Measurements from ENCODE around the gene SYNDIG1.

Gene SYNDIG1

GRCh38 chr20:24473435-24474223, 4.2 kb downstream of the SYNDIG1 start:
- DNase-seq, result no peak

DNA sequence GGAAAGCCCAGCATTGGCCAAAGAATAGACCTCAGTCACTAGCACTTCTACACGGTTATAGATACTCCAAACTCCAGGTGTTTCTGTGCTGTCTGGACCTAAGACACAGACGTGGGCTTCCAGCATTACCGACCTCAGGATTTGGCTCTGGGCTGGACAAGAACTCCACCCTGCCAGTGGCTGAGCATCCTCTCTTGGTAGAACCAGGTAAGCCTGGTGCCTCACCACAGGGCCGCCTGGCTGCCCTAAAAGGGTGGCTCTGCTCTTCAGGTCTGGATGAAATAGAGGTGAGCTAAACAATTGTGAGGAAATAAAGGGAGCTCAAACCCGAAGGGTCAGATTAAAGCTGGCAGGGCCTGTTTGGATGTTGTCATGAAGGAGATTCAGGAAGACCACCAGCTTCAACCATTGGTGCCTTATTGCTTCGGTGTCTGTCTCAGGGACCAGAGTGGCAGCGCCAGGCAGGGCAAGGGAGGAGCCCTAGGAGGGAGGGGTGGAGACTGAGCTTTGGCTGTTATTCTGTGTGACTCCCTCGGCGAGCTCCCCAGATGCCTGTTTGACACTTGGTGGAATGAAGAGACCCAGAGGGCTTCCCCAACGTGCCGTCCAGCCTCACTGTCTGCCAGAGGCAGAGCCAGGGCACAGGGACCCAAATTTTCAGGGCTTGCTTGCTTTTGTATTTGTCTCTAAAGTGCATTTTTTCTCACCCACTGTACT, 8.6 kb downstream of the SYNDIG1 start:
- no peak for DNase-seq

GRCh38 chr20:24478584-24478983, 9.2 kb downstream of the SYNDIG1 start:
- no peak for DNase-seq

DNA sequence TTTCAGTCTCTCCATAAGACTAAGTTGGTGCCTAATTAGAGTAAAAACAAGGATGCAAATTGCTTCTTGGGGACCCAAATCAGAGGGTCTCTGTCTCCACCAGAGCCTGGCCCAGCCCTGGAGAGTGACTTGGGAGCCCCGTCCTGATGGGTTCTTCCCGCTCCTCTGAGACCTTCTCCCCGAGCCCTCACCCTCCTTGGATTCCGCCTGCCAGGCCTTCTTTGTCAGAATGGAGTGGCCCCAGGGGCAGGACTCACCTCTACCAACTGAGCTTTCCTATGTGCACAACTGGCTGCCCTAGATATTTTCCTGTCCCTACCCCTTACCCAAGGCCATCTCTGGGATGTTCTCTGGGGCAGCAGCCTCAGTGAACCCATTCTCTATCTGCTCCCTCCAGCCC, 9.7 kb downstream of the SYNDIG1 start:
- no peak for DNase-seq

DNA sequence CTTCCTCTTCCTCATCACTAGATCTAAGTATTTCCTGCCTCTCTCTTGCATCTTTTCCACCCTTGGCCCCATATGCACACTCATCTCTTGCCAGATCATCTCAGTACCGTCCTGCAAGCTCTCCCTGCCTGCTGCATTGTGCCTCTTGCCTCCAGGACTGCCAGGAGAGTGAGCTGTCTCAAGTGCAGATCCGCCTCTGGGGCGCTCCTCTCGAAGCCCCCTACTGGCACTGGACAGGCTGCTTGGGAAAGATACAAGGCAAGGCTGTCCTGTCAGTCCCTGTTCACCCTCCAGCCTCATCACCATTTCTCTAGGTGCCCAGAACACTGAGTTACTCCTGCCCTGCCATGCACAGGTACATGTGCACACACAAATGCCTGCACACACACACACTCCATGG, 10.2 kb downstream of the SYNDIG1 start:
- no peak for DNase-seq

GRCh38 chr20:24480509-24480908, 11.1 kb downstream of the SYNDIG1 start:
- DNase-seq, result no peak

DNA sequence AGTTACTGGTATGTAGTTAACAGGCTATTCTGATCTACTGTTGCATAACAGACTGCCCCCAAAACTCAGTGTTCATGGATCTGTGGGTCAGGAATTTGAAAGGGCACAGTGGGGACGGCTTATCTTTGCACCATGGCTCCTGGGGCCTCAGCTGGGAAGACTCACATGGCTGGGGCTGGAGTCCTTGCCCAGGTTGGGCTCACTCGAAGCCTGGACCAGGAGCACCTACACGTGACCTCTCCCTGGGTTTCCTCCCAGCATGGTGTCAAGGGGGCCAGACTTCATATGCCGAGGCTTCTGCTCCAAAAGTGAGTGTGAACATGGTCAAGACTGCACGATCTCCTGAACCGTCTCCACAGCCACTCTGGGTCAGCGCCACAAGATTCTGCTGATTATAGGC, 11.7 kb downstream of the SYNDIG1 start:
- no peak for DNase-seq

- DNase-seq, result no peak
Measured at GRCh38 chr20:24483435-24484080, 14.1 kb downstream of the SYNDIG1 start.

GRCh38 chr20:24484081-24484450, 14.6 kb downstream of the SYNDIG1 start:
- no peak for DNase-seq

DNA sequence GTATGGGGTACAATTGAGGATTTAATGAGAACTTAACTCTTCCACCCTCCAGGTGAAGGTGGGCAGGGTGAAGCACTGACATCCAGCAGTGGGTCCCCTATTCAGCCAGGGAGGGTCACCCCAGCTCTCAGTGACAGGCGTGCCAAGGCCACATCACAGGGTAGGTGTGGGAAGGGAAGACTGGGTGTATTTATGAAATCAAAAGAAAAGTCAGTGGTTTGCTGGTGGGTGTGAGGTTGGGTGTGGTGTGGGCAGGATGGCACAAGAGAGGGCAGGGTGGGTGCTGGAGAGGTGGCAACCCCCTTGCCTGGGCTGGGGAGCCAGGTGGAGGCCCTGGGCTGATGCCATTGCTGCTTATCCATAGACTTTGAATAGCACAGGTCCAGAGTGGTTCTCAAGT, 16.6 kb downstream of the SYNDIG1 start:
- DNase-seq, result no peak

DNA sequence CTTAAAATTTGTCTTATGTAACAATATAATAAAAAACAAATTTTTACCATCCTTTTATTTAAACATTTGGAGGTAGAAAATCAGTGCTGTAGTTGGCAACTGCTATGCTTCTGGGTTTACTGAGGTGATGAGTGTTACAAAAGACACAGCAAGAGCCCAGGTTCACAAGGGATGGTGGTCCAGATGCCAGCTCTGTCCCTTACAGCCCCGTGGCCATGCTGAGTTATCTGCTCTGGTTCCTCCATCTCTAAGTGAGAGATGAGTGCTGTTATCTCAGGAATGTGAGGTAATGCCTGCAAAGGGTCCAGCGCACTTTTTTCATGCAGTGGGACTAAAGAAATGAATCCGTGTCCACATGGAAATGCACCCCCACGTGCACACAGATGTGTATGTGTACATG, 17.8 kb downstream of the SYNDIG1 start:
- DNase-seq, result no peak

- peak in 1 of 2 experiments; percentile 52 for DNase-seq
Measured at GRCh38 chr20:24487648-24488047, 18.2 kb downstream of the SYNDIG1 start.

DNA sequence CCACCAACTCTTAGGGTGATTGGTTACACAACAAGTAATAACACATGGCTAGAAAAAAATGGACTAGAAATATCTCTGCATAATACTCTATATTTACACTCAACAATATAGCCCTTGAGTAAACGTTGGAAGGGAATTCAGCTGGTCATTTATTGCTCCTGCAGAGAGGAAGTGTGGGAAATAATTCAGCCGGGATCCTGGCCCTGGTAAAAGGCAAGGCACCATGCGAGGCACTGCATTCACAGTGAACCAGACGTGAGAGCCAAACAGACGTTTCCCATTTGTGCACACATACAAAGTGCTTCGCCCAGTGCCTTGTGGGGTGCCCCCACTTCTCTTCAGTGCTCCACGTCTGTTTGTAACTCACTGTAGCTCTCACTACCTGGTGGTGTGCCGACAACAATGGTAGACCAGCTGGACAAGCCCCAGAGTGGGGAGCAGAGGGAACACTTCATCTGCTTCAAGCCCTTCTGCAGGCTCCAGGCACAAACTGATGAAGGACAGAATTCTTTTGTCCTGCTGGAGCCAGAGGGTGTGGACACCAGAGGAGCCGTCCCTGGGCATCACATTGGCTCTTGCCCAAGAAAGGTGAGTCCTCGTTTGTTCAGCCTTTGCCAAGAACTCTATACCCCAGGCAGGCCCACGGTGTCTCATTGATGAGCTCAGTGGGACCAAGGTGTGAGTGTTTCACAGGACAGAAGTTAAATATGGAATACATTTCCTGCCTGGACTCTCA, 18.8 kb downstream of the SYNDIG1 start:
- DNase-seq, result peak in 1 of 2 experiments; percentile 32

- DNase-seq, result no peak
Measured at GRCh38 chr20:24488800-24489175, 19.4 kb downstream of the SYNDIG1 start.

DNA sequence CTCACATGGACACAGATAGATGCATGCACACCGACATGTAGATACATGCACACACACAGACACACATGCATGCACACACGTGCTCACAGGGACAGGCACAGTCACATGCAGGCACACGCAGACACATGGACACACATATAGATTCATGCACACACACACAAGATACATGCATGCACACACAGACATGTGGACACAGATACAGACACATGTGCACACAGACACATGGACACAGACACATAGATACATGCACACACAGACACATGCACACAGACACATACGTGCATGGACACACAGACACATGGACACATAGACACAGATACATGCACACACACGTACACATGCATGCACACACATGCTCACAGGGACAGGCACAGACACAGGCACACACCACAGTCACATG, 19.8 kb downstream of the SYNDIG1 start:
- no peak for DNase-seq

- no peak for DNase-seq
Measured at GRCh38 chr20:24489631-24490260, 20.3 kb downstream of the SYNDIG1 start.

DNA sequence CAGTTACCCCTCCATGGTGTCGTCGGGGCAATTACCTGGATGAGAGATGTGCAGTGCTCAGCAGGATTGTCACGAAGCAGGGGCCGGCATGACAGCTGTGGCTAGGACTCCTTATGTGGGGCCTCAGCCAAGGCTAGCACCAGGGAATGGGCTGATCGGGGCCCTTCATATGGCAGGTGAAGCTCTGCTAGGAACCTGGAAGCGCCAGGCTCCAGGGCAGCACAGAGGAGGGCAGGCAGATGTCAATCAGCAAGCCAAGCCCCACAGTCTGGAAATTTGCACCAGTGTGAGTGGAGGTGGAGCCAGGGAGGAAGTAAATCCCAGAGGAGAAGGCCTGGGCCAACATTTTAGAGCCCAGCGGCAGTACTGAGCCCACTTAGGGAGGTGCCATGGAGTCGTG, 21.2 kb downstream of the SYNDIG1 start:
- no peak for DNase-seq

DNA sequence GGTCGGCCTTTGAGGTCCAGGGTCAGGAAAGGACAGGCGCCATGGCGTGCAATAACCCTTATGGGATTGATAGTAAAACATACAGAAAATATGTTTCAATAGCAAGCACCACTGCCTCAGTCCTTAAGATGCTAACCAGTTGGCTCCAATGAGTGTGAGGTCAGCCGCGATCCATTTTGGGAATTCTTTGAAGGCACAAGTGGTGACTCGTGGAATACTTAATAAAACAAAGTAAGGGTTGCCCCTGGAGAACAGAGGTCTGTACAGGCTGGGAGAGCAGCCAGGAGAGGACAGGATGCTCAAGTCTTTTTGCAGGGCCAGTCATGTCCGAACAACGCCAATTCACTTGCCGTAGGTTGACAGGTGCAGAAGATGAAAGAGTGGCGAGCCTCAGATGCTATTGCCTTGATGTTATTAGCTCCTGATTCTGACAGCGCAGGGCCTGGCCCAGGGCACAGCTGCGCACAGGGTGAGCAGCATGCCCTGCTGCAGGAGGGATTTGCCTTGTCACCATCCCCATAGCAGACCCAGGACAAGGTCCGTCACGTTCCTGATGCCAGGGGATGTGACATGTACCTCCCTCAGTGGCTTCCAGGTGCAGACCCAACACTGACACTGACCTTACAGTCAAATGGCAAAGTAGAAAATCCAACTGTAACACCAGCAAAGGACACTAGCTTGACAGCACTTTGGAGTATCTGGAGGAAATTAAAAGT, 21.8 kb downstream of the SYNDIG1 start:
- DNase-seq, result no peak

DNA sequence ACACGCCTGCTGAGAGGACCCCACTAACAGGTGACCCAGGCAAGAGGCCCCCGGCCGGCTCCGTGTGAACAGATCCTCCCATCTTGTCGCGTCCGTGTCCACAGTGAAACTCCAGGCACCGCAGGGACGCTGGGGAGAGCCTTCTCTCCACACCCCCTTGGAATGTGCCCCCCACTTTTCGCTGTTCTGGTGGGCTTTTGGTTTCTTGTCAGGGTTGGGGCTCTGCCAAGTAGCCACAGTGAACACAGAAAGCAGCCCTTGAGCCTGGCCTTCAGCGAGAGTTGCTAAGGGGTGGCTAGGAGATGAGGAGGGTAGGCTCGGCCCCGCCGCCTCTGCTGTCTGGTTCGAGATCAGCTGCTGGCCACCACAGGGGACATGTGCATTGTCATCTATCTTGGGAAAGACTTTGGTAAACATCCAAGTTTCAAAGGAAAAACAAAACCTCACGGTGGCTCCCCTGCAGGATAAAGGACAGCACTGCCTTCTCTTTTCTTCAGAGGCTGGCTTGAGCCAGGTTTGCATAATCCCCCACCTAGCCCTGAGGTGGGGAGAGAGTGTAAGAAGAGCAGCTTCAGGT, 22.7 kb downstream of the SYNDIG1 start:
- DNase-seq, result no peak

GRCh38 chr20:24492698-24493097, 23.3 kb downstream of the SYNDIG1 start:
- DNase-seq, result no peak

- no peak for DNase-seq
Measured at GRCh38 chr20:24493181-24493580, 23.8 kb downstream of the SYNDIG1 start.

Measured in SHP77 (cell line).